Keratinocyte (primary cell): ENCODE results near the gene BRSK2.

ENCODE experiments used
- CTCF ChIP-seq, 3 experiments: IDR thresholded peaks in 1 of 3; conservative IDR thresholded peaks in 1 of 3; optimal IDR thresholded peaks in 1 of 3; 2 replicates in 2 of 3; 3 replicates in 1 of 3; pipeline versions ENCODE3 to v1.5.1; 2011; ENCODE audit warnings: low read length in 3 of 3, mild to moderate bottlenecking in 3 of 3, moderate library complexity in 2 of 3, control low read depth in 1 of 3, inconsistent platforms in 1 of 3; ENCODE audit not compliant: insufficient read depth in 2 of 3; ENCODE audit errors: extremely low read depth in 1 of 3
- EZH2 ChIP-seq: IDR thresholded peaks from one replicate; pipeline ENCODE4 v1.6.1; 2012; ENCODE audit warnings: inconsistent platforms, mild to moderate bottlenecking, low read length, moderate library complexity

GRCh38 chr11:1480191-1480554 is 90.4 kb downstream of the BRSK2 start:
- TF ChIP-seq CTCF (optimal IDR thresholded peaks at IDR 0.05 in 1 of 3, IDR thresholded peaks at IDR 0.05 in 1 of 3, conservative IDR thresholded peaks at IDR 0.05 in 1 of 3; ENCODE audit: extremely low read depth in 1 of 3, insufficient read depth in 2 of 3, low read length in 3 of 3) (no peak), EZH2 (no peak)
